GM21515 (cell line): ENCODE measurements around the gene CLIP2.

Experiments used
- ATAC-seq: cut with Tn5 transposase; IDR thresholded peaks from one replicate; pipeline ENCODE4 v1.9.1; 2021; ENCODE audit not compliant: unreplicated experiment

CLIP2 gene

DNA sequence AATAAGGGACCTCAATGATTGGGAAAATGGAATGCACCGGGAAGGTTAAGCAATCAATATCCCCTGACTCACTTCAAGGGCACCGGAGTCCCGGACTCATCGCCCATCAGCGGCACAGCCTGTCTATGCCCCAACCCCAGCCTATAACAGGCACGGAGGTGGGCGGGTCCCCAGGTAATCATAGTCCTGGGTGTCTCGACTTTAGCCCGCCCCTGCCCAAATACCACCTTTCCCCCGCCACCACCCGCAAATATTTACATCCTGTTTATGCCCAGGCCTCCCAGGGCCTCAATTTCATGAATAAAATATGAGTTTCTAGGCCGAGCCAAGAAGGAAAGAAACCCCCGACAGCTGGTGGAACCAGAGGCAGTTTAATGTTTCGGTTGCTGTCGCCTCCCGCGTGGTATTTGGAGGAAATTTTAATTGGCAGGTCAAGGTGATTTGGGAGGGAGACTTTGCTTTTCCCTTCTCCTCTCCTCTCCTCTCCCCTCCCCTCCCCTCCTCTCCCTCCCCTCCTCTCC is 19.4 kb upstream of the CLIP2 start:
- peak; percentile 35 for ATAC-seq

DNA sequence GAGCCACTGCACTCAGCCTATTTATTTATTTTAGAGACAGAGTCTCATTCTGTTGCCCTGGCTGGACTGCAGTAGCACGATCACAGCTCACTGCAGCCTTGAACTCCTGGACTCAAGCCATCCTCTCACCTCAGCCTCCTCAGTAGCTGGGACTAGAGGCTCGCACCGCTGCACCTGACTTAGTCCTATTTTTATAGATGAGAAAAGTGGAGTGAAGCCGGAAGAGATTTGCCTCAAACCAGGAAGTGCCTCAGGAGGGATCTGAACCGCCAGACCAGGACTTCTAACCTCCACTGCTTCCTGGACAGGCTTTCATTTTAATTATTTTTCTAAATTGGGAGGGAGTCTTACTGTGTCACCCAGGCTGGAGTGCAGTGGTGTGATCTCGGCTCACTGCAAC is 17.5 kb upstream of the CLIP2 start:
- no peak for ATAC-seq

DNA sequence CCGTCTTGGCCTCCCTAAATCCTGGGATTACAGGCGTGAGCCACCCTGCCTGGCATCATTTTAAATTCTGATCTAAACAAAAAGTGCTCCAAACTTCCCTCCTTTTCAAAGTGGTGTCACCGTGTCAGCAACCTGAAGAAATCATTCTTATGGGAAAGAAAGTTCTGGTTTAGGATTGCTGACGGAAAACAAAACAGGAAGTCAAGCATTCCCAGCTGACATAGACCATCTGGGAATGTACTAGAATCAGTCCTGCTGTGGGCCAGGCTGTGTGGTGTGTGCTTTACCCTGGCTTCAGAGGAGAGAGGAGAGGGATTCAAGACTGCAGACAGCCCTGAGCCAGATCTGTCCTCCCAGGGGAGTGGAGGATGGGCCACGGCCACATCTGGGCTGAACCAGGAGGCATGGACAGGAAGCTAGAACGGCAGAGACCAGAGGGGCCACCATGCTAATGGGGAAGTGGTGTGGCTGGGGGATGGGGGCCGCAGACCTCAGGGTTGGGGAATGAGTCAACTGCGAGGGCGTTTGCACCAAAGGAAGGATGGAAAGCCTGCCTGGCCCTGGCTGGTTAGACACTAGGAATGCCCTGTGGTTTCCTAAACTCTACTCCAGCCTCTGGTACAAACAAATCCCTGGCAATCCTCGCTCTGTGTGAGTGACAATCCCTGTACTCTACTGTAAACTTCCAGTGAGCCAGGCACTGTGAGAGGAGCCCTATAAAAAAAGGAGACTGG is 16.7 kb upstream of the CLIP2 start:
- ATAC-seq, result peak; percentile 58

DNA sequence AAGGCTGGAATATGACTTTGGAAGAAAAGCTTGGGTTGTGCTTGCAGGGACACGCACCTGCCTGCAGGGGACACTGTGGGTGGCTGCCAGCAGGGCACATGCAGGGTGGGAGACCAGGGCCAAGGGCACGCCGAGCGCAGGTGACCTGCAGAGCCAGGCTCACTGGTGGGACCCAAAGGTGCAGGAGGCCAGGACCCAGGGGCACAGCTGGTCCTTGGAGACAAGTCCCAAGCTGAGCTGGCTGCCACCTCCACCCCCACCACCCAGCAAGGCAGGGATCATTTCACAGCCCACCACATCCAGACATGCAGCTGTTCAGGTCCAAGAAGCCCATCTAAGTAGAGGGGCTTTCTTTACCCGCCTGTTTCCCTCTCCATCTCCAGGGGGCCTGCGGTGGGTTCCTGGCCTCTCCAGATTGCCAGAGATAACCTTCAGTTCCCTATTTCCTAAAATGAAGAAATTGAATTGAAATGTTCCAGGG is 13.8 kb upstream of the CLIP2 start:
- no peak for ATAC-seq

DNA sequence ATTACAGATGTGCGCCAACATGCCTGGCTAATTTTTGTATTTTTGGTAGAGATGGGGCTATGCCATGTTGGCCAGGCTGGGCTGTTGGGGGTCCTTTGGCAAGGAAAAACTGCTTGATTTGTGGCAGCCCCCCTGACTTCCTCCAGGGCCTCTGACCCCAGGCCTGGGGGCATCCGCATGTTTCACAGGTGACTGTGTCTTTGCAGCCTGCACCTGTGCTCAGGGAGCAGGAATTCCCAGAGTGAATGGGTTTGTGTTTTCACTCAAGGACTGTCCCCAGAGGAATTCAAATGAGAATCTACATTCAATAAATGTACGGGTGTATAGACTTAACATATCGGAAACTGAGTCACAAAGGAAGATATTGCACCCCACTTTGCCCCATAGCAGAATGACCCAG is 11.6 kb upstream of the CLIP2 start:
- ATAC-seq, result no peak

DNA sequence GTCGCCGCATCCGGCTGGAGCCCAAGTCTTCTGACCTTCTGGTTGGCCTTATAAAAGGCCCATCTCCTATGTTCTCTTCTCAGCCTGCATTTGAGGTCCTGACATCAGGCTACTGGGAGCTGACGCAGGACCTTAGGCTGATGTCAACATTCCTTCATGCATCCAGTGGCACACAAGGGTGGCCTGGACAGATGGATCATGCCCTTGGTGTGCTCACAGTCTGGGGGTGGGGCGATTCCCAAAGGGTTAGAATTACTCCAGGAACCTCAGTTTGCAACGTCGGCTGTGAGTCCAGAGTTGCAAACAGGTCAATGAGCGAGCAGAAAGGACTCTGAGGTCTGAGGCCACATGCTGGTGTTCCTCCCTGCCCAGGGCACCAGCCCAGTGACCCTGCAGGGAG is 8.2 kb upstream of the CLIP2 start:
- no peak for ATAC-seq

DNA sequence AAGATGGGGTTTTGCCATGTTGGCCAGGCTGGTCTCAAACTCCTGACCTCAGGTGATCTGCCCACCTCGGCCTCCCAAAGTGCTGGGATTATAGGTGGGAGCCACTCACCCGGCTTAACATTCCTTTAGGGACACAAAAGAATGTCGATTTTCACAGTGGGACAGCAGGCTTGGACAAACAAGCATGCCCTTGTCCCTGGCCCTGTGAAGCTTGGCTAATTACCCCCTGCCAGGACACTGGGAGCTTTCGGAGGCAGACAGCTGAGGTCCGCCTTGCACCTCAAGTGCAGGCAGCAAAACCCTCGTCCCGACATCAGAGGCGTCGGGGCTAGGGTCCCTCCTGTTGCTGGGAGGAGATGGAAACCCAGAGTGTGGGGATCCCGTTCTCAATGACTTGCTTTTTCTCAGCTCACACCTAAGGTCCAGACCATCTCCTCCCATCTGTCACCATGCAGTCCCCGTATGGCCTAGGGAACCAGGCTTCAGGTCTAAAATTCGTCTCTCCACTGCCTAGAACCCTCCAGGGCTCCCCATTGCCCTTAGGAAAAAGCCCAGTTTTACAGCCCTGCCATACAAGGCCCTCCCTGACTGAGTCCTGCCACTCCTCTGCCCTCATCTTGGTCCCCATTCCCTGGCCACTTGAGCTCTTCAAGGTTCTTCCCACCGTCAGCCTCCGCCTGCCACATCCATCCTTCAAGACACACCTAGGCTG is 6.3 kb upstream of the CLIP2 start:
- no peak for ATAC-seq

DNA sequence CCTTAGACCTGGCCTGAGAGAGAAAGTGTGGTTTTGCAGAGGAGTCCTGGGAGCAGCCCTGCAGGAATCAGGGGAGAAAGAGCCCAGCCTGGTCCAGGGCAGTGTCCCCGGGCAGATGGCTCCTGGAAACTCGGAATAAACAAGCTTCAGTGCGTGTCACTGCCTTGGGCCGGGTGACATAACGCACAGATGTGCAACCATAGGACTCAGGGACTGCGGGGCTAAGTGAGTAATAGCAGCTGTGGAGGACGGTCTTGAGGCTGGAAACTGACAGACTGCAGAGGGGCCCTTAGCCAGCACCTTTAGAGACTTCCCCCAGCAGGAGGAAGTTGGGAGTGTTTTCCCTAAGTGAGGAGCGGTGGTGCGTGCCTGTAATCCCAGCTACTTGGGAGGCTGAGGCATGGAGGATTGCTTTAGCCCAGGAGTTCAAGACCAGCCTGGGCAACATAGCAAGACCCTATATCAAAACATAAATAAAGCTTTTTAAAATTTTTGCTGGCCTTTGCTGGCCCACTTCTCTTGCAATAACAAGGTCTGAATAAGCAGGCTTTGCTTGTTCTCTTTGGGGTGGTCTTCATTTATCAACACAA is 5.3 kb upstream of the CLIP2 start:
- no peak for ATAC-seq

DNA sequence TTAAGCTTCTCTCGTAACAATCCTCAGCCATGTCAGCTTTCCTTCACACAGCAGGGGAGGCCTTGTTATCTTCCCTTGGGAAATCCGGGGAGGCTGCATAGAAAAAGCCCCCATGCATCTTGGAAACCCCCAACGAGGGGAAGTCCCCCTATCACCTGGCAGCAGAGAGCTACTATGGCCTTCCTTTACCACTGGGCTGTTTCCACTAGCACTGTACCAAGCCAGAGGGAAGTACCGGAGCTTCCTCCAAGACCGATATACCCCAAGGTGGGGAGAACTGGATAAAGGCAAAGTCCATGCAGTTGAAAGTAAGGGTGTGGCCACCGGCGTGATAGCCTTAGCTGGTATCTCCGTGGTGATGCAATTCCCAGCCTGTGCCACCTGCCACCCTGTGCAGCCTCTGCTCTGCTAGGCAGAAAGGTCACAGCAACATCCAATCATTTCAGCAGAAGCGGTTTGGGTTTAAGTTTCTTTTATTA is 4.4 kb upstream of the CLIP2 start:
- ATAC-seq, result peak; percentile 46

DNA sequence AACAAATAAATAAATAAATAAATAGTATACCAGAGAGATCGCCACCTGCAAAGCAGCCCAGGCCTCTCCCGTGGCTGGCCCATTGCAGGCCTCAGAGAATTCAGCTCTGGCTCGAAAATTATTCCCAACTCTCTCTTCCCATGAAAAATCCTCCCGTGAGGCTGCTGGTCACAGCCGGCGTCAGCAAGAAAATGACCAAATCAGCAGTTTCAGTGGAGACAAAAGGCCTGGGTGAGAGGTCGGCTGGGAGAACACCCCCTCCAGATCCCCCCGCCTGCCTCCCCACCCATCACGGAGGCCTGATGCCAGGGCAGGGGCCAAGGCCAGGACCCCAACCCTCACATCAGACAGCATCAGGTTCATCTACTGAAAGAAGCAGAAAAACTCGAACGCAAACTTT is 3.1 kb upstream of the CLIP2 start:
- no peak for ATAC-seq

DNA sequence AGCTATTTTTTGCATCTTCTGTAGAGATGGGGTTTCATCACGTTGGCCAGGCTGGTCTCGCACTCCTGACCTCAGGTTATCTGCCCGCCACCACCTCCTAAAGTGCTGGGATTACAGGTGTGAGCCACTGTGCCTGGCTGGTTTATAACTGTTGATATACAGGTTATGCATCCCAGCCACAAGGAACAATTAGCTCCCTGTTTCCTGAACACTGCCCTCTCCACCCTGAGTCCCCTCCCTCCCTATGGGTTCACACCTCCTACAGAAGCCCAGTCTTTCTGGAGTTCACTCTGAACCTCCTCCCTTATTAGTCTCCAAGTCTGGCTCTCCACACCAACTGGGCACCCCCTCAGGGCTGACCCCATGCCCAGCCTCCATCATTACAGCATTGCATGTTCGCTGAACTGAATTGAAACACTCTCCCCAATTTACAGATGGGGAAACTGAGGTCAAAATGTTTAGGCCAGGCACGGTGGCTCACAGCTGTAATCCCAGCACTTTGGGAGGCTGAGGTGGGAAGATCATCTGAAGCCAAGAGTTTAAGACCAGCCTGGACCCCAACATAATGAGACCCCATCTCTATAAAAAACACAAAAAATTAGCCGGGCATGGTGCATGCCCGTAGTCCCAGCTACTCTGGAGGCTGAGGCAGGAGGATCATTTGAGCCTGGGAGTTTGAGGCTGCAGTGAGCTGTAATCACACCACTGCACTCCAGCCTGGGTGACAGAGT is 1.7 kb upstream of the CLIP2 start:
- ATAC-seq, result no peak

DNA sequence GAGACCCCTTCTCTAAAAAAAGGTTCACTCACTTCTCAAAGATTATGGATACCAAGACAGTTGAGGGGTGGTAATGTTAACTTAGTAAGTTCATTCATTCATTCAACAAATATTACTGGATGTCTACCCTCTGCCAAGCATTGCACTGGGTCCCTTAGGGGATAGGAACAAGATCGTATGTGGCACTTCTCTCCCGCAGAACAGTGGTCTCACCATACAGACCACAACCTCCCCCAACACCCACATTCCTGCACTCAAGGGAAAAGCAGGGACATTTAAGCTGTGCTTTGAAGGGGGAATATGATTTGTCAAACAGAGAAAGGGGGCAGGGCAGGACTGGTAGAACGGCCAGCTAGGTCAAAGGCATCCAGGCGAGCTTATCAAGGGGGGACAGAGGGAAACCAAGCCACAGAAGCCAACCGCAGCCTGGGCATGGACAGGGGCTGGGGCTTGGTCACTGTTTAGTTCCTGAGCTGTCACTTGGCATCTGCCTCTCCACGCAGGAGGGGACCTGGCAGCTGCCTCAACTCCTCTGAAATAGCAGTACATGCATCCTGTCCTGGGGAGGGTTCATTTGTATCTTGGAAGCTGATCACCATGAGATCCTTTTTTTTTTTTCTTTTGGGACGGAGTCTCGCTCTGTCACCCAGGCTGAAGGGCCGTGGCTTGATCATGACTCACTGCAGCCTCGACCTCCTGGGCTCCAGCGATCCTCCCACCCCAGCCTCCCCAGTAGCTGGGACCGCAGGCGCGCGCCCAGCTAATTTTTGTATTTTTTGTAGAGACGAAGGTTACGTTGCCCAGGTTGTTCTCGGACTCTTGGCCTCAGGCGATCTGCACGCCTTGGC is 949 bp upstream of the CLIP2 start:
- no peak for ATAC-seq

DNA sequence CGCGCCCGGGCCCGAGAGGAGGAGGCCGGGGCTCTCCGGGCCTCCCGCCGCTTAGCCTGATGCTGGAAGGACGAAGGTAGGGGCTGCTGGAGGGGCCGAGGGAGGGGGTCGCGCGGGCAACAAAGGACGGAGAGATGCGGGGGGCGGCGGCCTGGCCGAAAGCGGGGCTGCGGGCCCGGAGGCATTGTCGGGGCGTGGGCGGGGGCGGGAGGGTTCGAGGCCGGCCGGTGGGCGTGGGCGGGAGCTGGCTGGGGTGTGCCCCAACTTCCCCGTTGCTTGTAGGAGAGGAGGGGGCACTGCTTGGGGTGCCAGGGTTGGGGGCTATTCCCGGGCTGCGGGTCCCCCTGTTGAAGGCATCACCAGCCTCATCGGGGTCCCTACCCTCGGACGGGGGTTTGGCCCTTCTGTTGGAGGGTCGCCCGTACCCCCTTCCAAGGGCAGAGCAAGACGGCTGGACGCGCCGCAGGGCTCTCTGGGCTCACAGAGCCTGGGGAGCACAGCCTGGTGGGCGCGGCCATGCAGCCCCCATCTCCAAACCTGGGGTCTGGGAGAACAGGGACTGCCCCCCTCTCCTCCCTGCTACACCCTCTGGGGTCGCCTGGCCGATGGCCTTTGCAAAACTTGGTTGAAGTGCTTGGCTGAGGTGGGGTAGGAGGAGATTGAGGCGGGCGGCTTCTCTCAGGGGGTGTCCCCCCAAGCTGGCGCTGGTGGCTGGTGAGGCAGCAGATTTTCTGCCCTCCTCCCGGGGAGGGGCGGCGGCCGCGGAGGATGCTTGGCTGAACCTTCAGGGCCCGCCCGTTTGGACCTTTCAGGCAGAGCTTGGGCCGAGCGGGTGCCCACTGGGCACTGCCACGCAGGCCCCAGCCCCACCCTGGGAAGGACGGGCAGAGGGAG is 699 bp downstream of the CLIP2 start:
- no peak for ATAC-seq

DNA sequence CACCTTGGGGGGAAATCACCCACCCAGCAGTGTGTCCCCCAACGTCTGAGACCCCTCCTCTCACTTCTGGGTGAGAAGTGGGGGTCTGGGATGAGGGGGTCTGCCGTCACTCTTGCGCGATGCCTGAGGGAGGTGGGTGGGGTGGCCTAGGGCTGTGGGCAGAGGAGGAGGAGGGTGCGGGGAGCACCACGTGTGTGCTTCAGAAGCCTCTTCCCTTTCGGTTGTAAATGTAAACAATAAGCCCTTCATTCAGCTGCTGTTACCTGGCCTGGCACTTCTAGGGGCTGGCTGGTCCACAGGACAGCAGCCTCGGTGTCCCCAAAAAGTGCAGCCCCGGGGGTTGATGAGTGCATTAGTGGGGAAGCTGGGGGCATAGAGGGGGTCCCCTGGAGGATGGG is 1.3 kb downstream of the CLIP2 start:
- no peak for ATAC-seq

DNA sequence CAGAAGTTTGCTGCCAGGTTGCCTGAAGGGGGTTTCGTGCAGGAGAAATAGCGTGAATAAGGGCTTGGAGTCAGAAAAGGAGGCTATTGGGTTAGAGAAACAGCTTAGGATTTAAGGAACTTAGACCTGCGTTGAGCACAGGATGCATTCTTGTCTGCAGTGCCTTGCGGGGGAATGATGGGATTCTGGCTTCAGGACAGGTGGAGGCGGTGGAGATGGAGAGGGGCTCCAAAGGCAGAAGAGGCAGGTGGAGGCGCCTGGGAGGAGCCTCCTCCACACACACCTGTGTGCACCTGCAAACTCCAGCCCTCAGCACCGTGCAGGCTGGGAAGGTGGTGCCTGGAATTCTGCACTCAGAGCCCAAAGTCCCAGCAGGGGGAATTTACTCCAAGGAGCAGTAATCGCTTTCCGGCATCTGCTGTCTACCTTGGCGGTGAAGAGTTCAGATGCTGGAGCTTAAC is 1.8 kb downstream of the CLIP2 start:
- no peak for ATAC-seq

DNA sequence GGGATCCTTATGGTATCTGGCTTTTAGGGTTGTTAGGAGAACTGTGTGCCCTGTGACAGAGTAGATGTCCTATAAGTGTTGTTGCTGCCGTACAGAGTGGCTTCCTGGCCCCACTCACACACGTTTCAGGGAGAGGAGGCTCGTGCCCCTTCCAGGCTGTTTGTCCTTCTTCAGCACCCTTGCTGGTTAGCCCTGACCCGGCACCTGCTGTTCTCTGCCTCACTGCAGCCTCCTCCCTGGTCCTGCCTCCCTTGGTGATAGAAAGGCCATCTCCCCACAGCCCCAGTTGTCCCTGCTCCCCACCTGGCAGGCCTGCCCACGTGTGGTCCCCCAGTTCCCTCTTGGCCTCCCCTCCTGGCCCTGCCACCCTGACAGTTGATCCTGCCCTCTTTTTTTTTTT is 2.3 kb downstream of the CLIP2 start:
- no peak for ATAC-seq

DNA sequence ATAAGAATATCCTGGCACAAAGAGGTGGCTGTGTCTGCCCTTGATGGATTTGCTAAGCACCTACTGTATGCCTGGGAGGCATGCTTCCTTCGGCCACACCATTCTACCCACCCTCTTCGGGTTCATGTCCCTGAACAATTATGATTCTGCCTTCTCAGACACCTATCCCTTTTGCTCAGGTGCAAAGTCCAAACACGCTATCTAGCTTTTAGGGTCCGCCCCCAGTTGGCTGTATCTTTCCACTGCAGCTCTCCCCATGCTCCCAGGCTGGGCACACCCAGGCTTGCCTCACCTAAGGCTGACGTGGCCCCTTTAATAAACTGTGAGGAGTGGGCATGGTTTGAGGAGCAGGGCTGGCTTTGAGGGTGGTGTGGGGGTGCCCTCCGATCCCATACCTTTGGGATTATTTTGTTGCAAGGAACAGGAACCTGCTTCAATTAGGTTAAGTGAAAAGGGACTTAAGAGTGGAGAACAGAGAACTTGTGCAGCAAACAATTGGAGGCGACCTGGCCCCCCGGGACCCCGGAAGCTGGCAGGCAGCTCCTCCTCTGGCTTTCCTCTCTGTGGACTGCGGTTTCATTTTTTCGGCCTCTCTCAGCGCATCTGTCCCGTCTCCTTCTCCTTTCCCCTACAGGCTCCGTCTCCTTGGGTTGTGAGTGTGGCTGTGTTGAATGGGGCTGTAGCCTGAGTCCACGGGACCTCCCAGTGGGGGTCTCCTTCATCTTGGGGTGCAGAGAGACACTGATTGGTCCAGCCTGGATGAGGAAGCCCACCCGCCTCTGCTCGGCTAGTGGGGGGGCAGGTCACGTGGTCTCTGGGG is 3.8 kb downstream of the CLIP2 start:
- no peak for ATAC-seq

DNA sequence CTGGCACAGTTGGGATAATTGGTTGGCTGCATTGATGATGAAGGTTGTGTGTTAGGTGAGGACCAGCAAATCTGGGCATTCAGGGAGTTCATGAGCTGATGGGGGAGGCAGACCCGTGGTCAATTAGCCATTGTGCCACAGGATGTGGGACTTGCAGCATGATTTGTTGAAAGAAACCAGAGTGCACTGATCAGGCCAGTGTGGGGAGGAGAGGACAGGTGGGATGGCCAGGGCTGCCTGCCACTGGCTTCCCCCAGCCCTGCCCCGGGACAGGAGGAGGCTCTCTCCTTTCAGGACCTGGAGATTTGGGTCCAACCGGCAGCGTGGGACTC is 4.3 kb downstream of the CLIP2 start:
- no peak for ATAC-seq
